HG03066 (cell line): ENCODE measurements around the gene ALDH2.
"Not testable (repeated sequence)": the region's sequence is repeated elsewhere in the genome, so short reads cannot be mapped to it uniquely, and the experiment has no call there.

ENCODE experiments used
- ATAC-seq: cut with Tn5 transposase; IDR thresholded peaks from one replicate; pipeline ENCODE4 v1.9.1; 2021; ENCODE audit warnings: low read depth; ENCODE audit not compliant: unreplicated experiment

ALDH2 gene

GRCh38 chr12:111758120-111758561, 8.6 kb upstream of the ALDH2 start:
- ATAC-seq: no peak

- ATAC-seq: no peak
These were observed 7.5 kb upstream of the ALDH2 start for GRCh38 chr12:111759271-111759670.

GRCh38 chr12:111759991-111760390, 6.7 kb upstream of the ALDH2 start:
- no peak for ATAC-seq

- no peak for ATAC-seq
These were observed 5.6 kb upstream of the ALDH2 start for GRCh38 chr12:111761099-111761498.

- no peak for ATAC-seq
These were observed 5.0 kb upstream of the ALDH2 start for GRCh38 chr12:111761706-111762105.

- not testable (repeated sequence) for ATAC-seq
These were observed 3.2 kb upstream of the ALDH2 start for GRCh38 chr12:111763552-111763951.

GRCh38 chr12:111764120-111764821, 2.5 kb upstream of the ALDH2 start:
- ATAC-seq: no peak

- ATAC-seq: no peak
These were observed 827 bp downstream of the ALDH2 start for GRCh38 chr12:111767362-111768158.

GRCh38 chr12:111768159-111768895, 1.6 kb downstream of the ALDH2 start:
- ATAC-seq: no peak

- no peak for ATAC-seq
These were observed 2.9 kb downstream of the ALDH2 start for GRCh38 chr12:111769599-111769998.

- peak; percentile 56 for ATAC-seq
These were observed 7.2 kb downstream of the ALDH2 start for GRCh38 chr12:111773801-111774551.

GRCh38 chr12:111775205-111776193, 8.8 kb downstream of the ALDH2 start:
- peak; percentile 64 for ATAC-seq

GRCh38 chr12:111776836-111777344, 10.2 kb downstream of the ALDH2 start:
- ATAC-seq: no peak

GRCh38 chr12:111777345-111778045, 10.8 kb downstream of the ALDH2 start:
- no peak for ATAC-seq

GRCh38 chr12:111780166-111780565, 13.4 kb downstream of the ALDH2 start:
- no peak for ATAC-seq

- ATAC-seq: no peak
These were observed 13.9 kb downstream of the ALDH2 start for GRCh38 chr12:111780615-111781014.

GRCh38 chr12:111781085-111781658, 14.4 kb downstream of the ALDH2 start:
- no peak for ATAC-seq

- no peak for ATAC-seq
These were observed 16.3 kb downstream of the ALDH2 start for GRCh38 chr12:111783046-111783445.
